Hematopoietic multipotent progenitor cell (in vitro differentiated cells): ENCODE data around the gene OR1L4. TPM values are rescaled to one million over a fixed set of nuclear protein-coding genes. Genes with fewer than 3 reads are reported as not detected.

Experiments used
- DNase-seq, 3 donors: peaks; one replicate each; pipeline ENCODE4 v3.0.0-alpha.2; 2011 to 2015; ENCODE audit warnings: low read depth in 2 of 3, low spot score in 2 of 3
- total RNA-seq: library from RNA; depleted of rRNA; stranded (reverse); fragments of >200 nt; gene quantifications from one replicate; pipeline ENCODE4 v1.2.3, GENCODE V29; 2012

The OR1L4 gene, protein sequence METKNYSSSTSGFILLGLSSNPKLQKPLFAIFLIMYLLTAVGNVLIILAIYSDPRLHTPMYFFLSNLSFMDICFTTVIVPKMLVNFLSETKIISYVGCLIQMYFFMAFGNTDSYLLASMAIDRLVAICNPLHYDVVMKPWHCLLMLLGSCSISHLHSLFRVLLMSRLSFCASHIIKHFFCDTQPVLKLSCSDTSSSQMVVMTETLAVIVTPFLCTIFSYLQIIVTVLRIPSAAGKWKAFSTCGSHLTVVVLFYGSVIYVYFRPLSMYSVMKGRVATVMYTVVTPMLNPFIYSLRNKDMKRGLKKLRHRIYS
- not detected for total RNA-seq

DNA sequence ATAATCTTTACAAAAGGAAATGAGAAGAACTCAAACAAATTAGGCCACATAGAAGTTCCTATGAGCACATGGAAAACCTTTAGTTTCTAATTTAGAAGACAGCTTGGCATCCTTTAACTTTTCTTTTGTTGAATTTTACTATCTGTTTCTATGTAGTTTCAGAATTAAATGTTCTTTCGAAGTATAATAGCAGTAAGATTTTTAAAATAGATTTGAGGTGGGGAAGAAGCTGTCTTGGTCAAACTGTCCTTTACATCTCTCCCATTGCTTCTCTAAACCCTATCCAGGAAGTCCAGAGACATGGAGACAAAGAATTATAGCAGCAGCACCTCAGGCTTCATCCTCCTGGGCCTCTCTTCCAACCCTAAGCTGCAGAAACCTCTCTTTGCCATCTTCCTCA is at the start of gene OR1L4:
OR1L4 (plus strand) TSS at position 301 of the 400 bp plus-strand sequence; CDS start at position 301, 0 bp downstream.
- no peak for DNase-seq

DNA sequence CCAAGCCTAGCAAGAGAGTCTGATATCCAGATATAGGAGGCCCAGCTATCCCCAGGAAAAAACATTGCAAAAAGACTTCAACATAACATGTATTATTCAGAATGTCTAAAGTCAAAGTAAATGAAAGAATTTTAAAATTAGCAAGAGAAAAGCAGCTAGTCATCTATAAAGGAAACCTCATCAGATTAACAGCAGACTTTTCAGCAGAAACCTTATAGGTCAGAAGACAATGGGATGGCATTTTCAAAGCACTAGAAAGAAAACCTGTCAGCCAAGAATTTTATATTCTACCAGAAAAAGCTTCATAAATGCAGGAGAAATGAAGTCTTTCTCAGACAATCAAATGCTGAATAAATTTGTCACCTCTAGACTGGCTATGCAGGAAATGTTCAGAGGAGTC is 38.9 kb upstream of the OR1L4 start:
- no peak for DNase-seq

DNA sequence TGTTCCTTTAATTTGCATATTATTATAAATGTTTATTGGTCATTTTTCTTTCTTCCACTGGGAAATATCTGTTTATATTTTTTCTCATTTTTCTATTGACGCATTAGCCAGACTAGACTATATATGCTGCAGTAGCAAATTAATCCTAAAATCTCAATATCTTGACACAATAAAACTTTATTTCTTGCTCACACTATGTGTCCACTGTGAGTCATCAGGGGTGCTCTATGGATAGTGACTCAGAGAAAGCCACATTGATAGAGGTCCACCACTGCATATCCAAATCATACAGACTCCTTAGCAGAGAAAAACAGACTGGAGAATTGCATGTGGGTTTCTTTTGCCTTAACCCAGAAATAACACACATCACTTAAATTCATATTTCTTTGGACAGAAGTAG is 28.1 kb upstream of the OR1L4 start:
- no peak for DNase-seq

DNA sequence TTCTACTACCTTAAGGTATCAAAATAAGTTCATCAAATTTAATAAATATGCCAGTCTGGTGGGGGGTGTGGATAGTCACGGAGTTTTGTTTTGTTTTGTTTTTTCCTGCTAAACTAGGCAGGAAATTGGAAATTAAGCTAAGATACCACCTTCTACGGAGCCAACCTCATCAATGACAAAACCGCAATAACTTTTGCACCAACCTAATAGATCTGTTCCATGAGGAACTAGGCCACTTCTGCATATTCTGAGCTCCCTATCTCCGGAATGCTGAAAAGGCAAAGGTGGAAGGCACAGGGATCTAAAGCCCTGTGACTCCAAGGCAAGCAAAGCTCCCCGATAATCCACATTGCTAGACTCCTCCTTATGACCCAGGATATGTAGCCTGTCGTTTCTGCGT is 5.8 kb upstream of the OR1L4 start:
- no peak for DNase-seq

GRCh38 chr9:122719218-122719617 is 4.6 kb upstream of the OR1L4 start:
- DNase-seq: no peak

DNA sequence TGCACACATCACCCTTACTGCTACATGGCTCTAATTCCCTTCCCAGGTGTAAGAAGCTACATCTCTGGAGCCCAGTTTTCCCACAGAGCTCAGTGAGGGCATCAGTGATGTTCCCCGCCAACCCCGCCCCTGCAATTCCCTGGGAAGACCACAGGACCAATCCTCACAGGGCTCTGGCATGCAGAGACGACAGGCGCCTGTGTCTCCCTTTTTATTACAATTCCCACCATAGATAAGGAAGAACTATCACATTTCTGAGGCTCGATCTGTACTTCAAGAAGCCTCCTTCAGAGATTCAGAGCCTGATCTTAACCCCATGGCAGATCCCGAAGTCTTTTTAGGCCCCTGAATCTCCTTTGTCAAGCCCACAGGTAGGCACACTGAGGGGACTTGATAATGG is 18.2 kb downstream of the OR1L4 start, which contains the start of gene OR1L6:
OR1L6 (plus strand) TSS at position 301 of the 400 bp plus-strand sequence. CDS start 7,545 bp downstream, outside the sequence.
- DNase-seq: no peak

- no peak for DNase-seq
Observed at GRCh38 chr9:122754825-122755224, 31.0 kb downstream of the OR1L4 start.

DNA sequence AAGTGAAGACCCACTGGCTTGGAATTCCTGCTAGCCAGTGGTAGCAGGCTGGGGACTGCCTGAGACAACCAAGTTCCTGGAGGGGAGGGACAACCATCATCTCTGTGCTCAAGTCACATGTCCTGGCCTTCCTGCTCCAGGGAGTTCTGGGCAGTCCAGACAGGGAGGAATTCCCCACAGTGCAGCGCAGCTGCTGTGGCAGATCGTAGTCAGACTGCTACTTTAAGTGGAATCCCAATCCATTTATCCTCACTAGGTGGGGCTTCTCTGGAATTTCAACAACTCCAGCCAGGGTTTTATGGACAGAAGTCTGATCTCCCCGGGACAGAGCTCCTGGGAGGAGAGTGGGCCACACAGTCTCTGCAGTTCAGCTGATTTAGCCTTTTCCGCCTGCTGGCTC is 44.0 kb downstream of the OR1L4 start:
- DNase-seq: no peak

Other genes starting within 250 kb of the OR1L4 start
- gene OR1J1, start 246.1 kb upstream of the OR1L4 start, total RNA-seq: under 0.01 TPM
- 0.27 TPM for gene OR1J2, start 213.2 kb upstream of the OR1L4 start, total RNA-seq
- gene OR1J4, start 204.8 kb upstream of the OR1L4 start, total RNA-seq: under 0.01 TPM
- gene OR1N1, start 196.7 kb upstream of the OR1L4 start, total RNA-seq: not detected
- gene OR1N2, start 170.9 kb upstream of the OR1L4 start, total RNA-seq: 0.27 TPM
- gene OR1L8, start 140.6 kb upstream of the OR1L4 start, total RNA-seq: 0.27 TPM
- gene OR1Q1, start 109.3 kb upstream of the OR1L4 start, total RNA-seq: under 0.01 TPM
- gene OR1B1, start 66.4 kb upstream of the OR1L4 start, total RNA-seq: 0.27 TPM
- not detected for gene OR1L1, start 62.3 kb upstream of the OR1L4 start, total RNA-seq
- not detected for gene OR1L3, start 48.9 kb upstream of the OR1L4 start, total RNA-seq
- not detected for gene OR1L6, start 18.3 kb downstream of the OR1L4 start, total RNA-seq
- not detected for gene OR5C1, start 64.9 kb downstream of the OR1L4 start, total RNA-seq
- not detected for gene OR1K1, start 76.1 kb downstream of the OR1L4 start, total RNA-seq
- gene PDCL, start 104.6 kb downstream of the OR1L4 start, total RNA-seq: 20.5 TPM
- 32.6 TPM for gene RC3H2, start 181.4 kb downstream of the OR1L4 start, total RNA-seq
- 3.5 TPM for gene ZBTB6, start 189.3 kb downstream of the OR1L4 start, total RNA-seq
- 7.0 TPM for gene ZBTB26, start 207.5 kb downstream of the OR1L4 start, total RNA-seq
- gene RABGAP1, start 217.0 kb downstream of the OR1L4 start, total RNA-seq: 50.9 TPM